ENCODE results near the gene LRRTM3. TPM values are rescaled to one million over a fixed set of nuclear protein-coding genes. Genes with fewer than 3 reads are reported as not detected.

The LRRTM3 gene
- polyA plus RNA-seq, 1 experiment, result not detected

- Histone ChIP-seq H3K4me3 (ENCODE audit: low read depth, low read length) (no peak overlapping the region), H3K27me3 (ENCODE audit: control insufficient read depth, insufficient read depth, low read length) (no peaks in the 10 kb centered on the region), H3K27ac (ENCODE audit: low read depth, low read length) (no peak overlapping the region), H3K9me3 (ENCODE audit: control insufficient read depth, insufficient read depth, low read length) (no peaks in the 10 kb centered on the region)
- CTCF ChIA-PET, result no interaction called here
- TF ChIP-seq CTCF (IDR thresholded peaks at IDR 0.05; ENCODE audit: low read depth, low read length), result no peak
- POLR2A ChIA-PET, result no interaction called here
- DNase-seq (ENCODE audit: low read depth, low spot score), result no peak
These were observed 214.8 kb downstream of the LRRTM3 start for GRCh38 chr10:67140641-67141040.

GRCh38 chr10:67141300-67141699 is 215.5 kb downstream of the LRRTM3 start:
- Histone ChIP-seq H3K4me3 (ENCODE audit: low read depth, low read length) (no peak overlapping the region), H3K27ac (ENCODE audit: low read depth, low read length) (no peak overlapping the region), H3K27me3 (ENCODE audit: control insufficient read depth, insufficient read depth, low read length) (no peaks in the 10 kb centered on the region), H3K9me3 (ENCODE audit: control insufficient read depth, insufficient read depth, low read length) (no peaks in the 10 kb centered on the region)
- TF ChIP-seq CTCF (IDR thresholded peaks at IDR 0.05; ENCODE audit: low read depth, low read length), result no peak
- no peak for DNase-seq (ENCODE audit: low read depth, low spot score)
- ChIA-PET CTCF (no interaction called here), POLR2A (no interaction called here)

- H3K4me3 ChIP-seq (ENCODE audit: low read depth, low read length), result no peak overlapping the region
- no peak overlapping the region for H3K27ac ChIP-seq (ENCODE audit: low read depth, low read length)
- H3K9me3 ChIP-seq (ENCODE audit: control insufficient read depth, insufficient read depth, low read length), result no peaks in the 10 kb centered on the region
- CTCF ChIA-PET, result no interaction called here
- H3K27me3 ChIP-seq (ENCODE audit: control insufficient read depth, insufficient read depth, low read length), result no peaks in the 10 kb centered on the region
- no peak for TF ChIP-seq CTCF (IDR thresholded peaks at IDR 0.05; ENCODE audit: low read depth, low read length)
- POLR2A ChIA-PET, result no interaction called here
- no peak for DNase-seq (ENCODE audit: low read depth, low spot score)
These were observed 218.7 kb downstream of the LRRTM3 start for GRCh38 chr10:67144530-67144929.
